Dermis blood vessel endothelial cell (primary cell): Measurements from ENCODE around the gene FHL1. TPM values are rescaled to one million over a fixed set of nuclear protein-coding genes. Genes with fewer than 3 reads are reported as not detected.
"Not testable (repeated sequence)": the region's sequence is repeated elsewhere in the genome, so short reads cannot be mapped to it uniquely, and the experiment has no call there.

Source experiments
- DNase-seq: peaks from one replicate; pipeline ENCODE4 v3.0.0; 2010
- total RNA-seq: library from RNA; depleted of rRNA; stranded (reverse); fragments of >200 nt; gene quantifications from 2 replicates; pipeline ENCODE4 v1.2.3, GENCODE V29; 2014

Gene FHL1
- total RNA-seq, 1 donor from 2014 or later, result 86.6 TPM

- no peak for DNase-seq
Observed at GRCh38 chrX:136210243-136210642, 62.9 kb downstream of the FHL1 start.

- DNase-seq, result no peak
Observed at GRCh38 chrX:136210806-136211205, 63.5 kb downstream of the FHL1 start.

GRCh38 chrX:136211766-136212556 is 64.6 kb downstream of the FHL1 start:
- DNase-seq, result no peak

GRCh38 chrX:136212557-136213111 is 65.3 kb downstream of the FHL1 start:
- DNase-seq, result no peak

- peak; percentile 82 for DNase-seq
Observed at GRCh38 chrX:136214551-136214950, 67.2 kb downstream of the FHL1 start.

GRCh38 chrX:136215559-136215958 is 68.2 kb downstream of the FHL1 start:
- DNase-seq, result no peak

GRCh38 chrX:136219893-136220292 is 72.6 kb downstream of the FHL1 start:
- DNase-seq, result peak; percentile 65

GRCh38 chrX:136220540-136220939 is 73.2 kb downstream of the FHL1 start:
- peak; percentile 41 for DNase-seq

- no peak for DNase-seq
Observed at GRCh38 chrX:136220951-136221350, 73.6 kb downstream of the FHL1 start.

GRCh38 chrX:136221851-136222513 is 74.6 kb downstream of the FHL1 start:
- no peak for DNase-seq

GRCh38 chrX:136227074-136227473 is 79.7 kb downstream of the FHL1 start:
- no peak for DNase-seq

GRCh38 chrX:136227948-136228838 is 80.9 kb downstream of the FHL1 start:
- DNase-seq, result peak; percentile 51

GRCh38 chrX:136228839-136229207 is 81.5 kb downstream of the FHL1 start:
- DNase-seq, result no peak

- DNase-seq, result no peak
Observed at GRCh38 chrX:136237074-136237473, 89.7 kb downstream of the FHL1 start.

GRCh38 chrX:136237849-136238248 is 90.5 kb downstream of the FHL1 start:
- DNase-seq, result not testable (repeated sequence)

- no peak for DNase-seq
Observed at GRCh38 chrX:136246201-136246600, 98.9 kb downstream of the FHL1 start.

GRCh38 chrX:136250191-136251040 is 103.1 kb downstream of the FHL1 start:
- DNase-seq, result peak; percentile 40

- DNase-seq, result peak; percentile 68
Observed at GRCh38 chrX:136251041-136251991, 104.0 kb downstream of the FHL1 start, which contains the start of gene MAP7D3. MAP7D3 (minus strand) TSS chrX:136251400; CDS start chrX:136251358, 42 bp downstream.

- no peak for DNase-seq
Observed at GRCh38 chrX:136255541-136255940, 108.2 kb downstream of the FHL1 start.

- peak; percentile 20 for DNase-seq
Observed at GRCh38 chrX:136256026-136256425, 108.7 kb downstream of the FHL1 start.

- DNase-seq, result no peak
Observed at GRCh38 chrX:136258951-136259350, 111.6 kb downstream of the FHL1 start.
